ENCODE data around the gene STARD3NL.

DNA sequence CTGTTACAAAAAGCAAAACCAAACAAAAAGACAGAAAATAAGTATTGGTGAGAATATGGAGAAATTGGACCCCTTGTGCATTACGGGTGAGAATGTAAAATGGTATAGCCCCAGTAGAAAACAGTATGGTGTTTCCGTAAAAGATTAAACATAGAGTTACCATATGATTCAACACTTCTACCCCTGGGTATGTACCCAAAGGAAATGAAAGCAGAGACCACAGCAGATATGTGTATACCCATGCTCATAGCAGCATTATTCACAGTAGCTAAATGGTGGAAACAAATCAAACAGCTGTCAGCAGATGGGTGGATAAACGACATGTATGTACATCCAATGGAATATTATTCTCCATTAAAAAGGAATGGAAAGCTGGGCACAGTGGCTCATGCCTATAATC lies 42.4 kb downstream of the STARD3NL start:
- TF ChIP-seq, protein P1, sequence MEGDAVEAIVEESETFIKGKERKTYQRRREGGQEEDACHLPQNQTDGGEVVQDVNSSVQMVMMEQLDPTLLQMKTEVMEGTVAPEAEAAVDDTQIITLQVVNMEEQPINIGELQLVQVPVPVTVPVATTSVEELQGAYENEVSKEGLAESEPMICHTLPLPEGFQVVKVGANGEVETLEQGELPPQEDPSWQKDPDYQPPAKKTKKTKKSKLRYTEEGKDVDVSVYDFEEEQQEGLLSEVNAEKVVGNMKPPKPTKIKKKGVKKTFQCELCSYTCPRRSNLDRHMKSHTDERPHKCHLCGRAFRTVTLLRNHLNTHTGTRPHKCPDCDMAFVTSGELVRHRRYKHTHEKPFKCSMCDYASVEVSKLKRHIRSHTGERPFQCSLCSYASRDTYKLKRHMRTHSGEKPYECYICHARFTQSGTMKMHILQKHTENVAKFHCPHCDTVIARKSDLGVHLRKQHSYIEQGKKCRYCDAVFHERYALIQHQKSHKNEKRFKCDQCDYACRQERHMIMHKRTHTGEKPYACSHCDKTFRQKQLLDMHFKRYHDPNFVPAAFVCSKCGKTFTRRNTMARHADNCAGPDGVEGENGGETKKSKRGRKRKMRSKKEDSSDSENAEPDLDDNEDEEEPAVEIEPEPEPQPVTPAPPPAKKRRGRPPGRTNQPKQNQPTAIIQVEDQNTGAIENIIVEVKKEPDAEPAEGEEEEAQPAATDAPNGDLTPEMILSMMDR (IDR thresholded peaks at IDR 0.05) = no peak
- no peak for TF ChIP-seq POLR2A (IDR thresholded peaks at IDR 0.05; ENCODE audit: low read depth)
